Liver (tissue), 3 donors: ENCODE data around the gene MSI2.

ENCODE experiments used
- FOXA1 ChIP-seq: IDR thresholded peaks from 2 replicates; pipeline ENCODE4 v1.6.1; 2016; ENCODE audit warnings: antibody characterized with exemption
- GABPA ChIP-seq, 2 donors: IDR thresholded peaks in 1 of 2; conservative IDR thresholded peaks in 1 of 2; 2 replicates each; pipeline ENCODE4 v1.6.1; 2016; ENCODE audit warnings: antibody characterized with exemption in 2 of 2, mild to moderate bottlenecking in 1 of 2, moderate library complexity in 1 of 2
- RAD21 ChIP-seq, 2 donors: IDR thresholded peaks; 2 replicates each; pipeline ENCODE4 v1.6.1; 2016; ENCODE audit warnings: antibody characterized with exemption in 2 of 2, mild to moderate bottlenecking in 2 of 2
- SP1 ChIP-seq: IDR thresholded peaks from 2 replicates; pipeline ENCODE4 v1.6.1; 2018; ENCODE audit warnings: antibody characterized with exemption, mild to moderate bottlenecking
- TAF1 ChIP-seq: conservative IDR thresholded peaks from 2 replicates; pipeline ENCODE4 v1.6.1; 2016; ENCODE audit warnings: antibody characterized with exemption, mild to moderate bottlenecking
- TF ChIP-seq, protein P1 (sequence below): fragments of 150-350 bp; IDR thresholded peaks from 2 replicates; pipeline ENCODE4 v1.5.1; 2017; ENCODE audit warnings: improper control_type of control experiment, low read depth, low read length; ENCODE audit not compliant: missing input control
- TF ChIP-seq, protein P2 (sequence below): IDR thresholded peaks from 2 replicates; pipeline ENCODE4 v1.6.1; 2016; ENCODE audit warnings: antibody characterized with exemption
- TF ChIP-seq, protein P3 (sequence below): IDR thresholded peaks from 2 replicates; pipeline ENCODE4 v1.6.1; 2016; ENCODE audit warnings: antibody characterized with exemption
- donor health status: healthy.
- donor health status: healthy.

DNA sequence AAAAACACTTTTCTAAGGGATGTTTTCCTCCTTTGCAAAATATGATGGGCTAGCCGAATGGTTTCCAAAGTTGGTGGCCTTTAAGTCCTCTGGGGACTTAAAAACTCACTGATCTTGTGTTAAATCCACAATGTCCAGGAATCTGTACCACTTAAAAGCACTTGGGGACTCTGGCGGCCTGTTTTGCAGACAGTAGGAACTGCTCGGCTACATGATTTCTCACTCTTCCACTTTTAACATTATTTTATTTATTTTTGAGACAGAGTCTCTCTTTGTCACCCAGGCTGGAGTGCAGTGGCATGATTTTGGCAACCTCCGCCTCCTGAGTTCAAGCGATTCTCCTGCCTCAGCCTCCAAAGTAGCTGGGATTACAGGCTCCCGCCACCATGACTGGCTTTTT lies 9.1 kb upstream of the MSI2 start:
- TF ChIP-seq, protein P1, sequence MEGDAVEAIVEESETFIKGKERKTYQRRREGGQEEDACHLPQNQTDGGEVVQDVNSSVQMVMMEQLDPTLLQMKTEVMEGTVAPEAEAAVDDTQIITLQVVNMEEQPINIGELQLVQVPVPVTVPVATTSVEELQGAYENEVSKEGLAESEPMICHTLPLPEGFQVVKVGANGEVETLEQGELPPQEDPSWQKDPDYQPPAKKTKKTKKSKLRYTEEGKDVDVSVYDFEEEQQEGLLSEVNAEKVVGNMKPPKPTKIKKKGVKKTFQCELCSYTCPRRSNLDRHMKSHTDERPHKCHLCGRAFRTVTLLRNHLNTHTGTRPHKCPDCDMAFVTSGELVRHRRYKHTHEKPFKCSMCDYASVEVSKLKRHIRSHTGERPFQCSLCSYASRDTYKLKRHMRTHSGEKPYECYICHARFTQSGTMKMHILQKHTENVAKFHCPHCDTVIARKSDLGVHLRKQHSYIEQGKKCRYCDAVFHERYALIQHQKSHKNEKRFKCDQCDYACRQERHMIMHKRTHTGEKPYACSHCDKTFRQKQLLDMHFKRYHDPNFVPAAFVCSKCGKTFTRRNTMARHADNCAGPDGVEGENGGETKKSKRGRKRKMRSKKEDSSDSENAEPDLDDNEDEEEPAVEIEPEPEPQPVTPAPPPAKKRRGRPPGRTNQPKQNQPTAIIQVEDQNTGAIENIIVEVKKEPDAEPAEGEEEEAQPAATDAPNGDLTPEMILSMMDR = no peak
- TF ChIP-seq, protein P2, sequence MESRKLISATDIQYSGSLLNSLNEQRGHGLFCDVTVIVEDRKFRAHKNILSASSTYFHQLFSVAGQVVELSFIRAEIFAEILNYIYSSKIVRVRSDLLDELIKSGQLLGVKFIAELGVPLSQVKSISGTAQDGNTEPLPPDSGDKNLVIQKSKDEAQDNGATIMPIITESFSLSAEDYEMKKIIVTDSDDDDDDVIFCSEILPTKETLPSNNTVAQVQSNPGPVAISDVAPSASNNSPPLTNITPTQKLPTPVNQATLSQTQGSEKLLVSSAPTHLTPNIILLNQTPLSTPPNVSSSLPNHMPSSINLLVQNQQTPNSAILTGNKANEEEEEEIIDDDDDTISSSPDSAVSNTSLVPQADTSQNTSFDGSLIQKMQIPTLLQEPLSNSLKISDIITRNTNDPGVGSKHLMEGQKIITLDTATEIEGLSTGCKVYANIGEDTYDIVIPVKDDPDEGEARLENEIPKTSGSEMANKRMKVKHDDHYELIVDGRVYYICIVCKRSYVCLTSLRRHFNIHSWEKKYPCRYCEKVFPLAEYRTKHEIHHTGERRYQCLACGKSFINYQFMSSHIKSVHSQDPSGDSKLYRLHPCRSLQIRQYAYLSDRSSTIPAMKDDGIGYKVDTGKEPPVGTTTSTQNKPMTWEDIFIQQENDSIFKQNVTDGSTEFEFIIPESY = no peak
- TF ChIP-seq, protein P3, sequence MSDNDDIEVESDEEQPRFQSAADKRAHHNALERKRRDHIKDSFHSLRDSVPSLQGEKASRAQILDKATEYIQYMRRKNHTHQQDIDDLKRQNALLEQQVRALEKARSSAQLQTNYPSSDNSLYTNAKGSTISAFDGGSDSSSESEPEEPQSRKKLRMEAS = no peak
- TF ChIP-seq GABPA (IDR thresholded peaks at IDR 0.05 in 1 of 2, conservative IDR thresholded peaks at IDR 0.05 in 1 of 2) (no peak), FOXA1 (no peak), TAF1 (no peak), RAD21 (IDR thresholded peaks at IDR 0.05) (no peak), SP1 (no peak)
